GM13977 (cell line): Measurements from ENCODE around the gene NSMF.
"Not testable (repeated sequence)": the region's sequence is repeated elsewhere in the genome, so short reads cannot be mapped to it uniquely, and the experiment has no call there.

Experiments
- DNase-seq: peaks from one replicate; pipeline ENCODE4 v3.0.0; 2012; ENCODE audit warnings: low spot score
- CTCF ChIP-seq: IDR thresholded peaks from 2 replicates; pipeline ENCODE4 v1.5.1; 2012; ENCODE audit warnings: mild to moderate bottlenecking, control low read depth; ENCODE audit not compliant: insufficient read depth; ENCODE audit errors: extremely low read depth, missing control alignments
- in situ Hi-C: fragments of 300-500 bp; cut with MboI; formaldehyde crosslinking; loops from one replicate; pipeline ENCODE4 v1.12.0; 2022; ENCODE audit warnings: low sequenced_read_pairs, low pct_unique_long_range_greater_than_20kb, mixed read lengths, inconsistent platforms; ENCODE audit not compliant: unreplicated experiment

Gene NSMF

GRCh38 chr9:137452761-137453642, 6.1 kb downstream of the NSMF start:
- in situ Hi-C loops, result no loop called here
- DNase-seq, result no peak
- no peak for TF ChIP-seq CTCF

- DNase-seq, result no peak
Measured at GRCh38 chr9:137452006-137452760, 7.0 kb downstream of the NSMF start.

DNA sequence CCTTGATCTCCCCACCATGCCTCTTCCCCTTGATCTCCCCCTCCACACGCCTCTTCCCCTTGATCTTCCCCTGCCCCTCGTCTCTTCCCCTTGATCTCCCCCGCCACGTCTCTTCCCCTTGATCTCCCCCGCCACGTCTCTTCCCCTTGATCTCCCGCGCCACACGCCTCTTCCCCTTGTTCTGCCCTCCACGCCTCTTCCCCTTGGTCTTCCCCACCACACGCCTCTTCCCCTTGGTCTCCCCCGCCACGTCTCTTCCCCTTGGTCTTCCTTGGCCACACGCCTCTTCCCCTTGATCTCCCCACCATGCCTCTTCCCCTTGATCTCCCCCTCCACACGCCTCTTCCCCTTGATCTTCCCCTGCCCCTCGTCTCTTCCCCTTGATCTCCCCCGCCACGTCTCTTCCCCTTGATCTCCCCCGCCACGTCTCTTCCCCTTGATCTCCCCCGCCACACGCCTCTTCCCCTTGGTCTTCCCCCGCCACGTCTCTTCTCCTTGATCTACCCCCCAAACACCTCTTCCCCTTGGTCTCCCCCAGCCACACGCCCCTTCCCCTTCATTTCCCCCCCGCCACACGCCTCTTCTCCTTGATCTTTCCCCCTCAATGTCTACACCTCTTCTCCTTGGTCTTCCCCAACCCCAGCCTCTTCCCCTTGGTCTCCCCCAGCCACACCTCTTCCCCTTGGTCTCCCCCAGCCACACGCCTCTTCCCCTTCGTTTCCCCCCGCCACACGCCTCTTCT, 7.7 kb downstream of the NSMF start:
- in situ Hi-C loops, DNase-seq: not testable (repeated sequence)

More at GRCh38 chr9:137452006-137452760, 7.0 kb downstream of the NSMF start:
- in situ Hi-C loops, result no loop called here
- TF ChIP-seq CTCF, result no peak

DNA sequence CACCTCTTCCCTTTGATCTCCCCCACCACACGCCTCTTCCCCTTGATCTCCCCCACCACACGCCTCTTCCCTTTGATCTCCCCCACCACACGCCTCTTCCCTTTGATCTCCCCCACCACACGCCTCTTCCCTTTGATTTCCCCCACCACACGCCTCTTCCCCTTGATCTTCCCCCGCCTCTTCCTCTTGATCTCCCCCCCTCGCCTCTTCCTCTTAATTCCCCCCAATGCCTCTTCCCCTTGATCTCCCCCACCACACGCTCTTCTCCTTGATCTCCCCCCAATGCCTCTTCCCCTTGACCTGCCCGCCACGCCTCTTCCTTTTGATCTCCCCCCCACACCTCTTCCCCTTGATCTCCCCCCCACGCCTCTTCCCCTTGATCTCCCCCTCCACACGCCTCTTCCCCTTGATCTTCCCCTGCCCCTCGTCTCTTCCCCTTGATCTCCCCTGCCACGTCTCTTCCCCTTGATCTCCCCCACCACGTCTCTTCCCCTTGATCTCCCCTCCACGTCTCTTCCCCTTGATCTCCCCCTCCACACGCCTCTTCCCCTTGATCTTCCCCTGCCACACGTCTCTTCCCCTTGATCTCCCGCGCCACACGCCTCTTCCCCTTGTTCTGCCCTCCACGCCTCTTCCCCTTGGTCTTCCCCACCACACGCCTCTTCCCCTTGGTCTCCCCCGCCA, 8.5 kb downstream of the NSMF start:
- in situ Hi-C loops, DNase-seq: not testable (repeated sequence)

DNA sequence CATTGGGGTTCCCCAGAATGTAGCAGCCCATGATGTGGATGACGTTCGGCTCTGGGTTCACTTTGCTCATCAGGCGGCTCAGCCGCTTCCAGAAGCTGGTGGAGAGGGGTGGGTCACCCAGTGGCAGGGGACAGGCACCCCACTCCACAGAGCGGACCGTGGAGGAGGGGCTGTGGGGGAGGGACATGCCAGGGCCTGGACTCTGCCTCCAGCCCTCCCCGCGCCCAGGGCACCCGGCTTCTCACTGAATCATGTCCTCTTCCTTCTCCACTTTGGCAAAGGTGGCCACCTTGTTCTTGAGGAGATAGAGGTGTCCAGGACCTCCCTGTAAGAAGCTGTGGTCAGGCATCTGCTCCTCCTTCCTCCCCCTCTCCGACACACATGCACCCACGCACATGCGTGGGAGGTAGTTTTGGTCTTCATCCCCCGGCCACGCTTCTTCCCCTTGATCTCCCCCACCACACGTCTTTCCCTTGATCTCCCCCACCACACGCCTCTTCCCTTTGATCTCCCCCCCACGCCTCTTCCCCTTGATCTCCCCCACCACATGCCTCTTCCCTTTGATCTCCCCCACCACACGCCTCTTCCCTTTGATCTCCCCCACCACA, 9.1 kb downstream of the NSMF start:
- in situ Hi-C loops, result no loop called here
- DNase-seq, result no peak
- TF ChIP-seq CTCF, result no peak

GRCh38 chr9:137449081-137449844, 9.9 kb downstream of the NSMF start:
- in situ Hi-C loops, result no loop called here
- TF ChIP-seq CTCF, result no peak
- no peak for DNase-seq
